Fibroblast of the aortic adventitia (primary cell): ENCODE measurements around the gene EXOSC9. TPM values are rescaled to one million over a fixed set of nuclear protein-coding genes. Genes with fewer than 3 reads are reported as not detected.

Experiments
- DNase-seq: peaks from one replicate; pipeline ENCODE4 v3.0.0-alpha.2; 2010; ENCODE audit warnings: low read depth
- H3K4me3 ChIP-seq: 2 replicates; pipeline ENCODE4 v1.5.1; 2011; ENCODE audit warnings: low read depth, mild to moderate bottlenecking, control low read depth, low read length, moderate library complexity
- total RNA-seq: library from RNA; depleted of rRNA; stranded (reverse); fragments of >200 nt; gene quantifications from 2 replicates; pipeline ENCODE4 v1.2.3, GENCODE V29; 2012; ENCODE audit warnings: low replicate concordance
- TF ChIP-seq, protein P1 (sequence below): IDR thresholded peaks from 2 replicates; pipeline ENCODE4 v1.5.1; 2011; ENCODE audit warnings: mild to moderate bottlenecking, low read length, control low read depth, inconsistent platforms; ENCODE audit not compliant: insufficient read depth

EXOSC9 gene
- total RNA-seq, 1 donor: 50.7 TPM

DNA sequence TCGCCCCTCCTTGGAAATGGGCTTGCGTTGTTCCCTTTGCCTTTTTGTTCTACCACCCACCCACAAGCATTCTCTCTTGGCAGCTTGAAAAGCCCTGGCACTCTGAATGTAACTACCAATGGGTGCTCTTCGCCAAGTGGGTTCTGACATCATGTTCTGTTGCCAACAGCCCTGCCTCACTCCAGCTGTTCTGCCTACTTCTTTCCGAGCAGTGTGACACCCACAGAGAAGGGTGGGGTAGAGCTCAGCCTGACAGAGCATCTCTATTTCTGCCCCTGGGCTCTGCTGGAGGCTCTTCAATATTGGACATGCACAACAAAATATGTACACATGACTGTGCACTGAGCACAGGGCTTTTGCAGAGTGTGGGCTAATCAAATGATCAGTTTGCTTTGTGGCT is 15.6 kb upstream of the EXOSC9 start:
- TF ChIP-seq, protein P1, sequence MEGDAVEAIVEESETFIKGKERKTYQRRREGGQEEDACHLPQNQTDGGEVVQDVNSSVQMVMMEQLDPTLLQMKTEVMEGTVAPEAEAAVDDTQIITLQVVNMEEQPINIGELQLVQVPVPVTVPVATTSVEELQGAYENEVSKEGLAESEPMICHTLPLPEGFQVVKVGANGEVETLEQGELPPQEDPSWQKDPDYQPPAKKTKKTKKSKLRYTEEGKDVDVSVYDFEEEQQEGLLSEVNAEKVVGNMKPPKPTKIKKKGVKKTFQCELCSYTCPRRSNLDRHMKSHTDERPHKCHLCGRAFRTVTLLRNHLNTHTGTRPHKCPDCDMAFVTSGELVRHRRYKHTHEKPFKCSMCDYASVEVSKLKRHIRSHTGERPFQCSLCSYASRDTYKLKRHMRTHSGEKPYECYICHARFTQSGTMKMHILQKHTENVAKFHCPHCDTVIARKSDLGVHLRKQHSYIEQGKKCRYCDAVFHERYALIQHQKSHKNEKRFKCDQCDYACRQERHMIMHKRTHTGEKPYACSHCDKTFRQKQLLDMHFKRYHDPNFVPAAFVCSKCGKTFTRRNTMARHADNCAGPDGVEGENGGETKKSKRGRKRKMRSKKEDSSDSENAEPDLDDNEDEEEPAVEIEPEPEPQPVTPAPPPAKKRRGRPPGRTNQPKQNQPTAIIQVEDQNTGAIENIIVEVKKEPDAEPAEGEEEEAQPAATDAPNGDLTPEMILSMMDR: no peak
- H3K4me3 ChIP-seq: no peak overlapping the region
- DNase-seq: peak; percentile 74

DNA sequence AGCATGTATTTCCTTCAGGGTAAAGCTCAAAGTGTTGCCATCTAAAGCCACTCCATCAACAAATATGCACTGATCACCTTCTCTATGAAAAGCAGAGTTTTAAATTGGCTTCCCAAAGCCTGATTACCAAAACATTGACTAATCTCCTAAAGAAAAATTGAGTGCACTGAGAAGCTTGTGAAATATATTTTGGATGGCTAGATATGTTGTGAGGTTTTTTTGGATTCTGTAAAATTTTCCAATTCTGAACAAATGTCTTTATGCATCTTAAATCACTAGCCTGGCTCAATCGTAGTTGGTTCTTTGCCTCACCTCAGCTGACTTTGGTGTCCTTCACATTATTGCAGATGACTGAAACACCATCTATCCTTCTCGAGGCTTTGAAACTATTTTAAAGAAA is 14.9 kb upstream of the EXOSC9 start:
- TF ChIP-seq, protein P1: no peak
- H3K4me3 ChIP-seq: no peak overlapping the region
- DNase-seq: peak; percentile 35

DNA sequence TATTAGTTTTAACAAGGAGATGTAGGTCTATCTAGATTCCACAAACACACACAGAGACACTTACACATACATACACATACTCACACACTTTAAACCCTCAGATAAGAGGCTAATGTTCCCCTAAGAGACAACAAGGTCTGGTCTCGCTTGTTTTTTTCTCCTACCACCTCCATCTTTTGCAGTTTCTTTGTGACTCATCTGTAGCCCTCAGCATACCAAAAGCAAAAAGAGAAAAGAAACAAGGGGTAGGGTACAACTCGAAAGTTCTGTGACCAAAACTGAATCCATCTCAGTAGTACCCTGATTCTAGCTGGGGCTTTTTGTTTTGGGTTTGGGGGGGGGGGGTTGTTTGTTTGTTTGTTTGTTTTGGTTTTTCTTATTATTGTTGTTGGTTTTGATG is 12.2 kb upstream of the EXOSC9 start:
- DNase-seq: no peak
- TF ChIP-seq, protein P1: no peak
- no peak overlapping the region for H3K4me3 ChIP-seq

DNA sequence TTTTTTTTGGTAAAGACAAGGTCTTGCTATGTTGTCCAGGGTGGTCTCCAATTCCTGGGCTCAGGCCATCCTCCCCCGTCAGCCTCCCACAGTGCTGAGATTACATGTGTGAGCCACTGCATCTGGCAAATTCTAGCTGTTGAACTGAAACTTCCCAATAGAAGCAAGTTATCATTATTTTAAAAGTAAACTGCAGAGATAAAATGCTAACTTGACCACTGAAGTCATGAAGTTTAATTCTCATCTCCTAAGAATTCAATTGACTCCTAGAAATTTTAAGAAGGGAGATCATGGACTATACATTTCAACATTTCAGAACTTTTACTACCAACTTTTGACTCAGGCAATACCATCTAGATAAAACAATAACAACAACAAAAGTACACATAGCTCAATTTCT is 11.7 kb upstream of the EXOSC9 start:
- TF ChIP-seq, protein P1: no peak
- H3K4me3 ChIP-seq: no peak overlapping the region
- DNase-seq: peak; percentile 30

DNA sequence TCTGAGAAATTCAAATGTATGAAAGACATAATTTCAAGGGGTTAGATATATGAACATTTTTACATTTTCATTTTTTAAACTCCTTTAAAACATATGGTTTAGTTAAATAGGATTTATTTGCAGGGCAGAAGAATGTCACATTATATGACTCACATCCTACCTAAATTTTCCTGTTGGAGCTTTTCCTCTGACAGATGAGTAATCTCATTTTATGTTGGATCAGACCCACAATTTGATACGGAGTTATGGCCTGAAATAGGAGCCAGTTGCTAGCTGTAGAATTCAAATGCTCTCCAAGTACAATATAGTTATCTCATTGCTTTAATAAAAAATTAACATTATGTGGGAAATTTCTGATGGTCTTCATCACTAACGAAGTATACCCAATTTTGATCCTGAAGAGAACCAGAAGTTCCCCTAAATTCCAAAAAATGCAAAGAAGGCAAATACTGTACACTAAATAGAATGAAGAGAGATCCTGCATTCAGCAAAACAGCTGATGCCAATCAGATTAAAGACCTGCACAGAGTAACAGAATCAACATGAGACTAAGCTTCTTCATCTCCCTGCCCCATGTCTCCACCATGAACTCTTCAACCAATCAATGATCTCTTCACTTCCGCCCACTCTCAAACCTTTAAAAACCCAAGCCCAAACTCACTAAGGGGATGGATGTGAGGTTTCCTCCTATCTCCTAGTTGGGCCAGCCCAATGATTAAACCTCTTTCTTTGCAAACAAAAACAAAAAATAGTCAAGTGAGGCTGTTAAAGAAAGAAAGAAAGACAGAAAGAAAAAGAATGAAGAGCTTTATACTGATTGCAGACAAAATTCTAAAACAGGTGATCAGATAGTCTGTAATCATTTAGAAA is 10.9 kb upstream of the EXOSC9 start:
- peak; percentile 89 for DNase-seq
- TF ChIP-seq, protein P1: no peak
- H3K4me3 ChIP-seq: no peak overlapping the region

DNA sequence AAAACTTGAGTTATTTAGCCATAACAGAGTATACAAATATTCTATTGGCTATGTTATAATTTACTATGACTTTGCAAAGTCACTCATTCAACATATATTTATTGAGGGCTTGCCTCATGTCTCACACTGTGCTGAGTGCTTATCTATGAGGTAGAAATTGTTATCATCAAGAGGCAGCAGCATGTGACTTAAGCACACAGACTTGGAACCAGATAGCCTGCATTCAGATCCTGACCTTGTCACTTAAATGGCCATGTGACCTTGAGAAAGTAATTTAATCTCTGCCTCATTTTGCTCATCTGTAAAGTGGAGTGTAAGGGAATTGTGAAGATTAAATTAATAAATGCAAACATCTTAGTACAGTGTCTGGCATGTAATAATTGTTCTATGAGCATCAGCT is 10.1 kb upstream of the EXOSC9 start:
- TF ChIP-seq, protein P1: no peak
- no peak for DNase-seq
- H3K4me3 ChIP-seq: no peak overlapping the region

DNA sequence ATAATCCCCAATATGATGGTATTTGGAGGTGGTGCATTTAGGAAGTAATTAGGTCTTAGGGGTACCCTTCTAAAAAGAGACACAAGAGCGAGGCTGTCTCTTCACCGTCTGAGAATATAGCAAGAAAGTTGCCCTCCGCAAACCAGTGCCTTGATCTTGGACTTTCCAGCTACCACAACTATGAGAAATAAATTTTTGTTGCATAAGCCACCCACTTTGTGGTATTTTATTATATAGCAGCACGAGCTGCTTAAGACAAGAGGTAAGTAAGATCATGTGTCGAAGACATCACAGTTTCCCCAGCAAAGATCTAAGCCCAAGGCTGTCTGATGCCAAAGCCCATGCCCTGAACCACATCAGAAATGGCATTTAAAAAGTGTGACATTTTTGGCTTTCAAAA is 9.6 kb upstream of the EXOSC9 start:
- H3K4me3 ChIP-seq: no peak overlapping the region
- TF ChIP-seq, protein P1: no peak
- no peak for DNase-seq
